D721Med (cell line): ENCODE measurements around the gene IGF2BP3.

Experiments
- DNase-seq: peaks from one replicate; pipeline ENCODE4 v3.0.0; 2011; ENCODE audit warnings: low spot score; ENCODE audit not compliant: insufficient read length
- FAIRE-seq: peaks from 2 replicates; lab custom pipeline; 2011; peaks lifted over from hg19 to GRCh38; lab: Jason Lieb, UNC
- CTCF ChIP-seq: IDR thresholded peaks from 2 replicates; pipeline ENCODE4 v1.5.1; 2012; ENCODE audit warnings: mild to moderate bottlenecking, control low read depth; ENCODE audit not compliant: insufficient read depth; ENCODE audit errors: missing control alignments

IGF2BP3 gene

GRCh38 chr7:23335621-23336020 lies 134.7 kb downstream of the IGF2BP3 start:
- no peak for FAIRE-seq
- no peak for TF ChIP-seq CTCF
- no peak for DNase-seq

DNA sequence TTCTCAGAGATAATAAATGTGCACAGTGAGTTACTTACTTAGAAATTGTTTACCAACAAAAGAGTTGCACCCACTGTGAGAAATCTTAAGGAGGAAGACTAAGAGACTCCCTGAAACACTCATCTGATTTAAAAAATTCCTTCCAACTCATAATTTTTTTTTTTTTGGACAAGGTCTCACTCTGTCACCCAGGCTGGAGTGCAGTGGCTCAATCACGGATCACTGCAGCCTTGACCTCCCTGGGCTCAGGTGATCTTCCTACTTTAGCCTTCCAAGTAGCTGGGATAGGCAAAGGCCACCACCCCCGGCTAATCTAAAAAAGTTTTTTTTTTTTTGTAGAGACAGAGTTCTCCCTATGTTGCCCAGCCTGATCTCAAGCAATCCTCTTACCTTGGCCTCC lies 135.2 kb downstream of the IGF2BP3 start:
- FAIRE-seq: no peak

GRCh38 chr7:23334482-23335056 lies 135.7 kb downstream of the IGF2BP3 start:
- FAIRE-seq (no peak), DNase-seq (no peak)
- TF ChIP-seq CTCF: no peak

More for the DNA sequence above, 135.2 kb downstream of the IGF2BP3 start:
- no peak for TF ChIP-seq CTCF
- no peak for DNase-seq

DNA sequence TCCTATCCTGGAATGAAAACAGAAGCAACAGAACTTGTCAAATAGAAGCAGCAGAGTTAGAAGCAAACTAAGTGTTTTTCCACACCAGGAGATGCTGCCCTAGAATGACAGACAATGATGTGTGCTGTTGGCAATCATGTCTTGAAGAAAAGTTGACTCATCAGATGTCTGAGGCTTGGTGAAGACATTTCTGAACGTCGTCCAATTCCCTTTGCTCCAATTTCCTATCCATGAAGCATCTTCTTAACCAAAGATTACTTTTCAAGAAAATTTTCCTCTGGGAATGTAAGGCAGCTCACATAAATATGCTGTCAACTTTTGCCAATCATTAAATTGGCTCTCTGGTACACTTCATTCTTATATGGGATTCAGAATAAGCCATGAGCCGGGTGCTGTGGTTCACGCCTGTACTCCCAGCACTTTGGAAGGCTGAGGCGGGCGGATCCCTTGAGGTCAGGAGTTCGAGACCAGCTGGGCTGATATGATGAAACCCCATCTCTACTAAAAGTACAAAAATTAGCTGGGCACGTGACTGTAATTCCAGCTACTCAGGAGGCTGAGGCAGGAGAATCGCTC lies 136.5 kb downstream of the IGF2BP3 start:
- TF ChIP-seq CTCF: no peak
- DNase-seq (no peak), FAIRE-seq (no peak)

DNA sequence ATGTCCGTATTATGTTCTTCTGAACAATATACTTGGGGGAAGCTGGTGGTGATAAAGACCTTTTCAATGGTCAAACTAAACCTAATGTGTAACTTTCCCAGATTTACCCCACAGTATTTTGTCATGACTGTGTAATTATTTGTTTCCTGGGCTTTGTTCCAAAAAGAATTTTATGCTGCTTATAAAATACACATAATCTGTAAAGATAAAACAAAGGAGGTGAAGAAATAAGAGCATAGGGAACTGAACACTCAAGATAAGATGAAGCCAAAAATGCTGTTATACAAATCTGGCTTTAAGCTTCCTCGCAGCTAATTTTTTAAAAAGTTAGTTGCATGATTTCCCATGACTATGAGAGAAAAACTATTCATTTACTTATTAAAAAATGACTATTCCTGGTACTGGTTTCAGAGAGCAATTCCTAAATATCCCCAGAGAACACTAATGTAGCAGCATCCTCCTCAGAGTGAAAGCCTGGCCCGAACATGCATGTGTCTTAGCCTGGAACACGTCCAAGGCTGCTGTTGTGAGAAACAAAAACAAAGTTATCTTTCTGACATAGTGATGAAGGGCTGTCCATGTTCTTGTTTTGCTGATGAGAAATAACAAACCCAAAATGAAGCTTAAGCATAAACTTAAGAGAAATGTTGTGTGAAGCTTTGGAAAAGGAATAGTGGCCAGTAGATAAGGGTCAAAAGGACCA lies 137.2 kb downstream of the IGF2BP3 start:
- TF ChIP-seq CTCF: no peak
- DNase-seq (no peak), FAIRE-seq (no peak)

GRCh38 chr7:23332193-23332592 lies 138.1 kb downstream of the IGF2BP3 start:
- no peak for TF ChIP-seq CTCF
- no peak for FAIRE-seq
- no peak for DNase-seq

DNA sequence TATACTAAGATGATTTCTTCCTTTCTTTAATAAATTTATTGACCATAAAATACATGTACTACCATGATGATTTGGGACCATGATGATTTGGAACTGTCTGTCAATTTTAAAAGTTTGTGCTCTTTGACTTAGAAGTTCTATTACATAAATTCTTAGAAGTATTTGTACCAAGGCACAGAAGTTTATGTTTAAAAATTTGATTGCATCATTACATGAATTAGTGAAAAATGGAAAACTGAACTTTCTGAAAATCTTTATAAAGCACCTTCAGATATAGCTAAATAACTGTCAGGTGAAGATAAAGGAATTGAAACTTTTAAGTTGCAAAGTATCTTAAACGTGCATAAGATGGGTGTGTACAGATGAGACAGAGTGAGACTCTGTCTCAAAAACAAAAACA lies 139.2 kb downstream of the IGF2BP3 start:
- no peak for TF ChIP-seq CTCF
- DNase-seq: no peak
- FAIRE-seq: no peak
